GM12878 (cell line): ENCODE measurements around the gene SYT3.

Source experiments
- CREB1 ChIP-seq: IDR thresholded peaks from 2 replicates; pipeline ENCODE4 v1.6.1; 2012; ENCODE audit warnings: low read depth, mild to moderate bottlenecking, inconsistent platforms
- GABPA ChIP-seq: IDR thresholded peaks from 2 replicates; pipeline ENCODE4 v1.6.1; 2014; ENCODE audit warnings: antibody characterized with exemption, low read depth, mild to moderate bottlenecking, inconsistent platforms
- IKZF2 ChIP-seq, 2 experiments: fragments of 450-650 bp; IDR thresholded peaks; 2 replicates each; pipeline ENCODE4 v1.6.1; 2017; ENCODE audit warnings: mild to moderate bottlenecking in 2 of 2, moderate library complexity in 2 of 2
- POLR2AphosphoS5 ChIP-seq: IDR thresholded peaks from 2 replicates; pipeline ENCODE4 v1.6.1; 2011; ENCODE audit warnings: mild to moderate bottlenecking, low read length, inconsistent platforms

DNA sequence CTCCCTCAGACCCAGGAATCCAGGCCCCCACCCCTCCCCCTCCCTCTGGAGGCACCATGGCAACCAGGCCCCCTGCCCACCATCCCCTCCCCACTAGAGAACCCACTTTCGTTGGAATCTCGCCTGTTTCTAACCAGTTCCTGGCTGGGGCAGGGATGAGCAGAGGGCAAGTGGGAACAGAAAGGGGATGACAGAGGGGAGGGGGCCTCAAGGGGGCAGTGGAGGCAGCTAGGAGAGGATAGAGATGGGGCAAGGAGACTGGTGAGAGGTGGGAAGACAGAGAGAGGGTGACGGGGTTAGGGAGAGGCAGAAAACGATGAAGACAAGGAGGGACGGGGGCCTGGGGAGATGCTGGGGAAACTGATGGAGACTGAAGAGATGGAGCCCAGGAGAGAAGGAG, 9.0 kb upstream of the SYT3 start:
- TF ChIP-seq GABPA, result no peak
- no peak for TF ChIP-seq CREB1
- no peak for TF ChIP-seq IKZF2 (IDR thresholded peaks at IDR 0.05)
- TF ChIP-seq POLR2AphosphoS5, result no peak
